ENCODE measurements around the gene CFAP99. TPM values are rescaled to one million over a fixed set of nuclear protein-coding genes. Genes with fewer than 3 reads are reported as not detected.

CFAP99 gene
- polyA plus RNA-seq, 3 donors: 0.15 to 0.27 TPM; not detected in 1

DNA sequence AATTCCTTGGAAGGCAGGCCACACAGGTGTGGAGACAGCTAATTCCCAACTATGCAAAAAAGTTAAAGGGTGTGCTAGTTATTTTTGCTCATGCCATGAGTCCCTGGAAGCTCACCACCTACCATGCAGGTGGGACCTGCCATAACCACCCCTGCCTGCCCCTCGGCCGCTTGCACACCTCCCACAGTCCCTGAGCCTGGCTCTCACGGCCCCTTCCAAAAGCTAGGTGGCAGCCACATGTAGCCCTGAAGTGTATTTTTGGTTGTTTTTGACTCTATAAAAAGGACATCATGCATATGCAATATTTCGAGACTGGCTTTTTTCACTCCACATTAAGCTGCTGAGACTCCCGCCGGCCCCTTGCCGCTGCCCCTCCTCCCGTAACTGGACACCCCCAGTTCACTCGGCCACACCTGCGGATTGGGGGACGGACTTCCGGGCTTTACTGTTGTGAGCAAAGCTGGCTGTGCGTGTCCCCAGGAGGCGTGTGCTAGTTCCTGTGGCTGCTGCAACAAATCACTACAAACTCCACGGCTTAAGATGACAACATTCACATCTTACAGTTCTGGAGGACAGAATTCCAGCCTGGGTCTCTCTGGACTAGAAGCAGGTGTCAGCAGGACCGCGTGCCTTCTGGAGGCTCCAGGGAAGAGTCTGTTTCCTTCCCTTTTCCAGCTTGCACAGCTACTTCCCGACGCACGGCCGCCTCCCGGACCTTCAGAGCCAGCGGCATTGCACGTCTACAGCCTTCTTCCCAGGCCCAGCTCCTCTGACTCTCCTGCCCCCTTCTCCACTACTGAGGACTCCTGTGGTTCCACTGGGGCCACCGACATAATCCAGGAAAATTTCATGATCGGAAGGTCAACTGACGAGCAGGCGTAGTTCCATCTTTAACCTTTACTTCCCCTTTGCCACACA lies 25.1 kb upstream of the CFAP99 start:
- intact Hi-C loops (cut with micrococcal nuclease): no loop called here
- peaks cover 23% of the 10 kb centered on the region for H3K4me1 Mint-ChIP-seq
- Histone ChIP-seq H4K20me1 (ENCODE audit: insufficient read depth, low read length) (no peaks in the 10 kb centered on the region), H3K27ac (ENCODE audit: low read depth in 1 of 2, low read length in 2 of 2) (no peak overlapping the region), H3K27me3 (ENCODE audit: control insufficient read depth in 2 of 2, insufficient read depth in 2 of 2, low read length in 2 of 2) (peaks cover 7 to 46% of the 10 kb centered on the region in 2 donors), H3K36me3 (replicated peaks in 1 of 2; ENCODE audit: control insufficient read depth in 1 of 2, insufficient read depth in 2 of 2, low read length in 2 of 2) (no peaks in the 10 kb centered on the region), H3K9me3 (replicated peaks in 1 of 2; ENCODE audit: control insufficient read depth in 1 of 2, insufficient read depth in 1 of 2, low read length in 2 of 2) (no peaks in the 10 kb centered on the region), H3K4me1 (ENCODE audit: control insufficient read depth in 1 of 2, insufficient read depth in 2 of 2, low read length in 2 of 2) (peaks cover 0 to 2% of the 10 kb centered on the region in 2 donors), H2AFZ (ENCODE audit: insufficient read depth, low read depth, low read length, poor library complexity, severe bottlenecking) (no peak overlapping the region), H3K4me2 (replicated peaks; ENCODE audit: extremely low read depth, low read length, poor library complexity, severe bottlenecking) (no peak overlapping the region), H3K9ac (ENCODE audit: insufficient read depth, low read length, poor library complexity, severe bottlenecking) (no peak overlapping the region), H3K4me3 (replicated peaks in 1 of 3; ENCODE audit: low read depth in 2 of 3, low read length in 3 of 3) (no peak overlapping the region), H3K79me2 (ENCODE audit: insufficient read depth, low read length) (no peaks in the 10 kb centered on the region)
- no peak for DNase-seq
- peaks cover 44 to 63% (median 50%) of the 10 kb centered on the region in 3 donors for H3K27me3 Mint-ChIP-seq (ENCODE audit: low read depth in 3 of 3)
- peaks cover 0 to 4% (median 0%) of the 10 kb centered on the region in 7 donors for H3K9me3 Mint-ChIP-seq
- TF ChIP-seq CTCF (IDR thresholded peaks at IDR 0.05): no peak
- no peak overlapping the region for H3K27ac Mint-ChIP-seq
- WGBS (ENCODE audit: insufficient coverage): 22% methylated on average over 23 of the region's 28 CpGs
- peak overlapping the region in 1 of 2 donors; percentile 80 for H3K4me3 Mint-ChIP-seq
- H3K36me3 Mint-ChIP-seq: peaks cover 0 to 2% of the 10 kb centered on the region in 2 donors

DNA sequence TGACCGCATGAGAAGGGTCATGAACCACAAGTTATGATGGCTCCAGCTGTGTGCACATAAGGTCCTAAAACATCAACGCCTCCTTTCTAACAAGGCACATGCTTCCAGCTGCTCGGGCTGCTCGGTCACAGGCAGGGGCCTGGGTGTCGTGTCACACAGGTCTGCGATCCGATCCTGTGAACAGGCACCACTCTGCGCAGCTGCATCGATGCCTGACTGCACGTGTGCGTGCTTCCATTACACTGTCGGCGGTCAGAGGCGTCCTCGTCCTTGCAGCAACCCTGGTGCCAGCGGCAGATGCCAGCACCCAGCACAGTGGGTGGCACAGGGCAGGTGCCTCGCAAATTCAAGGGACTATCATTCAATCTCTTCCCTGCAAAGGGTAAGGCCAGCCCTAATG lies 24.2 kb upstream of the CFAP99 start:
- Histone ChIP-seq H3K36me3 (replicated peaks in 1 of 2; ENCODE audit: control insufficient read depth in 1 of 2, insufficient read depth in 2 of 2, low read length in 2 of 2) (no peaks in the 10 kb centered on the region), H3K9ac (ENCODE audit: insufficient read depth, low read length, poor library complexity, severe bottlenecking) (no peak overlapping the region), H3K27ac (ENCODE audit: low read depth in 1 of 2, low read length in 2 of 2) (no peak overlapping the region), H3K27me3 (ENCODE audit: control insufficient read depth in 2 of 2, insufficient read depth in 2 of 2, low read length in 2 of 2) (peaks cover 7 to 45% of the 10 kb centered on the region in 2 donors), H3K4me1 (ENCODE audit: control insufficient read depth in 1 of 2, insufficient read depth in 2 of 2, low read length in 2 of 2) (peaks cover 0 to 2% of the 10 kb centered on the region in 2 donors), H2AFZ (ENCODE audit: insufficient read depth, low read depth, low read length, poor library complexity, severe bottlenecking) (no peak overlapping the region), H4K20me1 (ENCODE audit: insufficient read depth, low read length) (no peaks in the 10 kb centered on the region), H3K79me2 (ENCODE audit: insufficient read depth, low read length) (no peaks in the 10 kb centered on the region), H3K9me3 (replicated peaks in 1 of 2; ENCODE audit: control insufficient read depth in 1 of 2, insufficient read depth in 1 of 2, low read length in 2 of 2) (no peaks in the 10 kb centered on the region), H3K4me3 (replicated peaks in 1 of 3; ENCODE audit: low read depth in 2 of 3, low read length in 3 of 3) (no peak overlapping the region), H3K4me2 (replicated peaks; ENCODE audit: extremely low read depth, low read length, poor library complexity, severe bottlenecking) (no peak overlapping the region)
- intact Hi-C loops (cut with micrococcal nuclease): no loop called here
- peaks cover 23% of the 10 kb centered on the region for H3K4me1 Mint-ChIP-seq
- H3K27ac Mint-ChIP-seq: peak overlapping the region in 1 of 7 donors; percentile 47
- peaks cover 0 to 4% (median 0%) of the 10 kb centered on the region in 7 donors for H3K9me3 Mint-ChIP-seq
- peaks cover 44 to 58% (median 50%) of the 10 kb centered on the region in 3 donors for H3K27me3 Mint-ChIP-seq (ENCODE audit: low read depth in 3 of 3)
- 97% methylated on average over 16 of the region's 17 CpGs for WGBS (ENCODE audit: insufficient coverage)
- H3K4me3 Mint-ChIP-seq: peak overlapping the region; percentile 7 to 12
- DNase-seq: no peak
- no peak for TF ChIP-seq CTCF (IDR thresholded peaks at IDR 0.05)
- peaks cover 0 to 2% of the 10 kb centered on the region in 2 donors for H3K36me3 Mint-ChIP-seq
